Measurements from ENCODE around the gene SUPT3H.
"Not testable (repeated sequence)": the region's sequence is repeated elsewhere in the genome, so short reads cannot be mapped to it uniquely, and the experiment has no call there.

Gene SUPT3H

GRCh38 chr6:45057711-45058110 is 320.0 kb downstream of the SUPT3H start:
- Histone ChIP-seq H3K36me3 (ENCODE audit: control insufficient read depth, insufficient read depth, low read length) (no peaks in the 10 kb centered on the region), H3K27ac (ENCODE audit: low read depth, low read length) (no peak overlapping the region), H3K9me3 (ENCODE audit: control insufficient read depth, insufficient read depth, low read length) (no peaks in the 10 kb centered on the region), H3K4me3 (ENCODE audit: low read depth, low read length) (no peak overlapping the region), H3K27me3 (ENCODE audit: control insufficient read depth, insufficient read depth, low read length) (no peaks in the 10 kb centered on the region), H3K4me1 (ENCODE audit: control insufficient read depth, insufficient read depth, low read length) (peaks cover 7% of the 10 kb centered on the region; the same call in 1 of the 2 replicates), H3K9ac (ENCODE audit: low read depth, low read length) (no peak overlapping the region)

DNA sequence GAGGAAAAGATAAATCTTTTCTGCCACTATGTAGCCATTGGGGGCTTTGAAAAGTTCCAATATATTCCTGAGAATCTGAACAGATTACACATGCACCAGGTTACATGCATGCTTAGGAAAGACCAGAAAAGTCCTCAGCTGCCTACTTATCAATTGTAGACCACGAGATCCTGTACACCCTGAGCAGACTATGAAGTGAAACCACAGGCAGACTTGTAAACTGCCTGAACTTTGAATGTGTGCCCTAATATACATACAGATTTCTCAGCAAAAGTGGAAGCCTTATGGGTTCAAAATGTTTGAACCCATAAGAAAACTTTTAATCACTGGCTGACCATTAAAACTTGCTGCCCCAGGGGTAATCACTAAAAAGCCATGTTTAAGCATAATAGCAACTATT is 323.1 kb downstream of the SUPT3H start:
- no peaks in the 10 kb centered on the region for H3K36me3 ChIP-seq (ENCODE audit: control insufficient read depth, insufficient read depth, low read length)
- peaks cover 18% of the 10 kb centered on the region for H3K4me1 ChIP-seq (ENCODE audit: control insufficient read depth, insufficient read depth, low read length)
- no peak overlapping the region for H3K27ac ChIP-seq (ENCODE audit: low read depth, low read length)
- H3K27me3 ChIP-seq (ENCODE audit: control insufficient read depth, insufficient read depth, low read length): no peaks in the 10 kb centered on the region
- no peak overlapping the region for H3K4me3 ChIP-seq (ENCODE audit: low read depth, low read length)
- H3K9me3 ChIP-seq (ENCODE audit: control insufficient read depth, insufficient read depth, low read length): no peaks in the 10 kb centered on the region
- H3K9ac ChIP-seq (ENCODE audit: low read depth, low read length): no peak overlapping the region

- no peaks in the 10 kb centered on the region for H3K27me3 ChIP-seq (ENCODE audit: control insufficient read depth, insufficient read depth, low read length)
- H3K4me1 ChIP-seq (ENCODE audit: control insufficient read depth, insufficient read depth, low read length): peaks cover 18% of the 10 kb centered on the region
- H3K9me3 ChIP-seq (ENCODE audit: control insufficient read depth, insufficient read depth, low read length): no peaks in the 10 kb centered on the region
- H3K36me3 ChIP-seq (ENCODE audit: control insufficient read depth, insufficient read depth, low read length): no peaks in the 10 kb centered on the region
- no peak overlapping the region for H3K27ac ChIP-seq (ENCODE audit: low read depth, low read length)
- no peak overlapping the region for H3K4me3 ChIP-seq (ENCODE audit: low read depth, low read length)
- no peak overlapping the region for H3K9ac ChIP-seq (ENCODE audit: low read depth, low read length)
Observed at GRCh38 chr6:45052325-45052724, 325.4 kb downstream of the SUPT3H start.

DNA sequence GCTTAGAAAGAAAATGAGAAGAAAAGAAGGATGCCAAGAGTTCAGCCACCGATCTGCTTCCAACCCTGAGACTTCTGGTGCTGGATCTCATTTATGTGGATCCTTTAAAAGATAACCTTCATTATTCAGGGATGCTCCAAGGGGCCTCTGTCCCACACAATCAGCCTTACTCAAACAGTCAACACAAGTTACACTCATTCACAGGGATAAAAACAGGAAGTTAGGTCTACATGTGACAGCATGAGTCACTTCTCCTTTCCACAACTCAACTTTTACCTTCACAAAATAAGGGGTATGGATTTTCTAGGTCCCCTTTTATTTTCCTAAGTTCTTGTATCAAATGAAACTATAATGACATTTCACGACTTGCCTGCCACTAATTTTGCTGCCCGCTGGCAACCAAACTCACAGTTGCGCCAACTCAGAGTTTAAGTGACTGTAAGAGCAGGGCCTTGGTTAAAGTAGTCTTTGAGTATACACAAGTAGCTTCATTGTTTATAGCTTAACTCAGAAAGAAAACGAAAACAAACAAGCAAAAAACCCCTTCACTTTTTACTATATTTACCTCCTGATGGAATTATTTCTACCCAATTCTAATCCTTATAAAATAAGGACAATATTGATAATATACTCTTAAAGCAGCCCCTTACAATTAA is 328.4 kb downstream of the SUPT3H start:
- H3K27me3 ChIP-seq (ENCODE audit: control insufficient read depth, insufficient read depth, low read length): no peaks in the 10 kb centered on the region
- H3K27ac ChIP-seq (ENCODE audit: low read depth, low read length): peak overlapping the region; percentile 83
- H3K4me3 ChIP-seq (ENCODE audit: low read depth, low read length): no peak overlapping the region
- no peaks in the 10 kb centered on the region for H3K9me3 ChIP-seq (ENCODE audit: control insufficient read depth, insufficient read depth, low read length)
- peaks cover 17% of the 10 kb centered on the region for H3K4me1 ChIP-seq (ENCODE audit: control insufficient read depth, insufficient read depth, low read length)
- no peaks in the 10 kb centered on the region for H3K36me3 ChIP-seq (ENCODE audit: control insufficient read depth, insufficient read depth, low read length)
- H3K9ac ChIP-seq (ENCODE audit: low read depth, low read length): no peak overlapping the region

DNA sequence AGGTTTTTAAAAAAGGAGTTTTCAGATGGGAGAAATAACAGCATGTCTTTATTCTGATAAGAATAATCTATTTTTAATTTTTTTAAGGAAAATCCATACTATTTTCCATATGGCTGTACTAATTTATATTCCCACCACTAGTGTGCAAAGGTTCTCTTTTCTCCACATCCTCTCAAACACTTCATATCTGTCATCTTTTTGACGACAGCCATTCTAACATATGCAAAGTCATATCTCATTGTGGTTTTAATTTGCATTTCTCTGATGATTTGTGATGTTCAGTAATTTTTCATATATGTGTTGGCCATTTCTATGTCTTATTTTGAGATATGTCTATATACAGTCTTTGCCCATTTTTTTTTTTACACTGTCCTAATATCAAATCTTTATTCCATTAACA is 330.2 kb downstream of the SUPT3H start:
- no peak overlapping the region for H3K27ac ChIP-seq (ENCODE audit: low read depth, low read length)
- H3K36me3 ChIP-seq (ENCODE audit: control insufficient read depth, insufficient read depth, low read length): no peaks in the 10 kb centered on the region
- no peaks in the 10 kb centered on the region for H3K9me3 ChIP-seq (ENCODE audit: control insufficient read depth, insufficient read depth, low read length)
- no peaks in the 10 kb centered on the region for H3K27me3 ChIP-seq (ENCODE audit: control insufficient read depth, insufficient read depth, low read length)
- H3K4me1 ChIP-seq (ENCODE audit: control insufficient read depth, insufficient read depth, low read length): peaks cover 17% of the 10 kb centered on the region
- H3K9ac ChIP-seq (ENCODE audit: low read depth, low read length): no peak overlapping the region
- no peak overlapping the region for H3K4me3 ChIP-seq (ENCODE audit: low read depth, low read length)

- no peak overlapping the region for H3K9ac ChIP-seq (ENCODE audit: low read depth, low read length)
- no peaks in the 10 kb centered on the region for H3K27me3 ChIP-seq (ENCODE audit: control insufficient read depth, insufficient read depth, low read length)
- peaks cover 12% of the 10 kb centered on the region for H3K4me1 ChIP-seq (ENCODE audit: control insufficient read depth, insufficient read depth, low read length)
- no peaks in the 10 kb centered on the region for H3K36me3 ChIP-seq (ENCODE audit: control insufficient read depth, insufficient read depth, low read length)
- H3K9me3 ChIP-seq (ENCODE audit: control insufficient read depth, insufficient read depth, low read length): no peaks in the 10 kb centered on the region
- H3K27ac ChIP-seq (ENCODE audit: low read depth, low read length): no peak overlapping the region
- no peak overlapping the region for H3K4me3 ChIP-seq (ENCODE audit: low read depth, low read length)
Observed at GRCh38 chr6:45045253-45045601, 332.5 kb downstream of the SUPT3H start.

GRCh38 chr6:45044510-45045252 is 333.1 kb downstream of the SUPT3H start:
- Histone ChIP-seq H3K27me3 (ENCODE audit: control insufficient read depth, insufficient read depth, low read length) (no peaks in the 10 kb centered on the region), H3K4me1 (ENCODE audit: control insufficient read depth, insufficient read depth, low read length) (peaks cover 7% of the 10 kb centered on the region; the same call in 1 of the 2 replicates), H3K27ac (ENCODE audit: low read depth, low read length) (no peak overlapping the region), H3K9ac (ENCODE audit: low read depth, low read length) (no peak overlapping the region), H3K4me3 (ENCODE audit: low read depth, low read length) (no peak overlapping the region), H3K36me3 (ENCODE audit: control insufficient read depth, insufficient read depth, low read length) (no peaks in the 10 kb centered on the region), H3K9me3 (ENCODE audit: control insufficient read depth, insufficient read depth, low read length) (no peaks in the 10 kb centered on the region)

- Histone ChIP-seq H3K27ac (ENCODE audit: low read depth, low read length) (no peak overlapping the region), H3K36me3 (ENCODE audit: control insufficient read depth, insufficient read depth, low read length) (no peaks in the 10 kb centered on the region), H3K4me1 (ENCODE audit: control insufficient read depth, insufficient read depth, low read length) (peaks cover 1% of the 10 kb centered on the region; the same call in 1 of the 2 replicates), H3K4me3 (ENCODE audit: low read depth, low read length) (no peak overlapping the region), H3K27me3 (ENCODE audit: control insufficient read depth, insufficient read depth, low read length) (no peaks in the 10 kb centered on the region), H3K9me3 (ENCODE audit: control insufficient read depth, insufficient read depth, low read length) (no peaks in the 10 kb centered on the region), H3K9ac (ENCODE audit: low read depth, low read length) (no peak overlapping the region)
Observed at GRCh38 chr6:45044086-45044485, 333.6 kb downstream of the SUPT3H start.

- not testable (repeated sequence) for H3K27ac ChIP-seq (ENCODE audit: low read depth, low read length); H3K9me3 ChIP-seq (ENCODE audit: control insufficient read depth, insufficient read depth, low read length); H3K36me3 ChIP-seq (ENCODE audit: control insufficient read depth, insufficient read depth, low read length); H3K4me1 ChIP-seq (ENCODE audit: control insufficient read depth, insufficient read depth, low read length); H3K9ac ChIP-seq (ENCODE audit: low read depth, low read length); H3K27me3 ChIP-seq (ENCODE audit: control insufficient read depth, insufficient read depth, low read length); H3K4me3 ChIP-seq (ENCODE audit: low read depth, low read length)
Observed at GRCh38 chr6:45042673-45043072, 335.1 kb downstream of the SUPT3H start.

DNA sequence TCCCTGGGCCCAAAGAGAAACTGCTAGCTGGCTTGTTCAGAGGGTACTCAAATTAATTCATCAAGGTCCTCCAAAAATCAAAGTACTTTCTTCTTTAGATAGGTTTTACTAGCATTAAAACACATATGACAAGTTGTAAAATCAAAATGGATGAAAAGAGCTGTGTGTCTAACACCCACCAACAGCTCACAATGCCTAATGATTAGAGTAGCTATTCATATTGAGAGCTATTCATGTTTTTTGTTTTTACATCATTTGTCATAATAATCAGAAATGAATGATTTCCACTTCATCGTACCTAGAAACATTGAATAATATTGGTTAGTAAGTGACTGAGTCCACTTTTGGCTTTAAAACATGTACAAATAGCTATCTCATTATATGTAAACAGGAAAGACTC is 339.5 kb downstream of the SUPT3H start:
- Histone ChIP-seq H3K27ac (ENCODE audit: low read depth, low read length) (no peak overlapping the region), H3K9ac (ENCODE audit: low read depth, low read length) (no peak overlapping the region), H3K4me3 (ENCODE audit: low read depth, low read length) (no peak overlapping the region), H3K4me1 (ENCODE audit: control insufficient read depth, insufficient read depth, low read length) (no peaks in the 10 kb centered on the region), H3K9me3 (ENCODE audit: control insufficient read depth, insufficient read depth, low read length) (no peaks in the 10 kb centered on the region), H3K27me3 (ENCODE audit: control insufficient read depth, insufficient read depth, low read length) (no peaks in the 10 kb centered on the region), H3K36me3 (ENCODE audit: control insufficient read depth, insufficient read depth, low read length) (no peaks in the 10 kb centered on the region)

- H3K4me1 ChIP-seq (ENCODE audit: control insufficient read depth, insufficient read depth, low read length): no peaks in the 10 kb centered on the region
- no peak overlapping the region for H3K27ac ChIP-seq (ENCODE audit: low read depth, low read length)
Observed at GRCh38 chr6:45036103-45036502, 341.6 kb downstream of the SUPT3H start.

More at GRCh38 chr6:45036103-45036502, 341.6 kb downstream of the SUPT3H start:
- no peaks in the 10 kb centered on the region for H3K27me3 ChIP-seq (ENCODE audit: control insufficient read depth, insufficient read depth, low read length)
- no peaks in the 10 kb centered on the region for H3K36me3 ChIP-seq (ENCODE audit: control insufficient read depth, insufficient read depth, low read length)
- H3K9me3 ChIP-seq (ENCODE audit: control insufficient read depth, insufficient read depth, low read length): no peaks in the 10 kb centered on the region
- no peak overlapping the region for H3K4me3 ChIP-seq (ENCODE audit: low read depth, low read length)
- no peak overlapping the region for H3K9ac ChIP-seq (ENCODE audit: low read depth, low read length)

All from HUES48 (cell line).